ENCODE measurements around the gene MIA2. TPM values are rescaled to one million over a fixed set of nuclear protein-coding genes. Genes with fewer than 3 reads are reported as not detected.
"Not testable (repeated sequence)": the region's sequence is repeated elsewhere in the genome, so short reads cannot be mapped to it uniquely, and the experiment has no call there.

MIA2 gene
- total RNA-seq, 8 experiments from 2014 or later, result 8.2 to 28.5 (median 20.3) TPM

DNA sequence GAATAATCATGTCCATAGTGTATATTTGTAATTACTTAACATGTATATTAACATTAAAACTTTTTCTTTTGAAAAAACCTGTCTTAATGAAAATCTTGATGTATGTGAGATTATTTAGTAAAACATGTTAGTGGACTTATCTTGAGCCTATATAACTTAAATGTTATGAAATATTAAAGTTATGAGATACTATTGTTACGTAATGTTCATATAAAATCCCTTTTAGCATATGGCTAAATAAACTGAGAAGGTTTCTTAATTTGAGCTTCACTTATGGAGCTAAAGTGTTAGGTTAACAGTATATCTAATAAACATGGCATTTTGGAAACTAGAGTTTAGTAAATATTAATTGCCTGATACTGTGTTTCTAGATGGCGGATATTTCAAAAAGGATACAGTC lies 59.9 kb downstream of the MIA2 start:
- in situ Hi-C loops (cut with MboI; ENCODE audit: low pct_unique_long_range_greater_than_20kb in 2 of 9, low sequenced_read_pairs in 9 of 9, unreplicated experiment in 9 of 9), result no loop called here
- WGBS, 10 experiments, result 88 to 100% (median 100%) methylated on average over 1 to 2 of the region's 2 CpGs

GRCh38 chr14:39300389-39300788 lies 66.7 kb downstream of the MIA2 start:
- 67 to 100% (median 92%) methylated on average over 1 of the region's 3 CpGs; no CpG with 5 or more reads in 4 of the 10 experiments for WGBS, 10 experiments
- H3K4me3 ChIP-seq; H3K27ac ChIP-seq; in situ Hi-C loops (cut with MboI; ENCODE audit: low pct_unique_long_range_greater_than_20kb in 2 of 9, low sequenced_read_pairs in 9 of 9, unreplicated experiment in 9 of 9); ATAC-seq (replicated peaks in 6 of 8); H3K4me1 ChIP-seq (replicated peaks in 1 of 2): not testable (repeated sequence)

More for the DNA sequence above, 59.9 kb downstream of the MIA2 start:
- H3K4me1 ChIP-seq (replicated peaks in 1 of 2), result no peaks in the 10 kb centered on the region
- H3K4me3 ChIP-seq, result no peak overlapping the region
- no peak for ATAC-seq (replicated peaks in 6 of 8)
- no peak overlapping the region for H3K27ac ChIP-seq

DNA sequence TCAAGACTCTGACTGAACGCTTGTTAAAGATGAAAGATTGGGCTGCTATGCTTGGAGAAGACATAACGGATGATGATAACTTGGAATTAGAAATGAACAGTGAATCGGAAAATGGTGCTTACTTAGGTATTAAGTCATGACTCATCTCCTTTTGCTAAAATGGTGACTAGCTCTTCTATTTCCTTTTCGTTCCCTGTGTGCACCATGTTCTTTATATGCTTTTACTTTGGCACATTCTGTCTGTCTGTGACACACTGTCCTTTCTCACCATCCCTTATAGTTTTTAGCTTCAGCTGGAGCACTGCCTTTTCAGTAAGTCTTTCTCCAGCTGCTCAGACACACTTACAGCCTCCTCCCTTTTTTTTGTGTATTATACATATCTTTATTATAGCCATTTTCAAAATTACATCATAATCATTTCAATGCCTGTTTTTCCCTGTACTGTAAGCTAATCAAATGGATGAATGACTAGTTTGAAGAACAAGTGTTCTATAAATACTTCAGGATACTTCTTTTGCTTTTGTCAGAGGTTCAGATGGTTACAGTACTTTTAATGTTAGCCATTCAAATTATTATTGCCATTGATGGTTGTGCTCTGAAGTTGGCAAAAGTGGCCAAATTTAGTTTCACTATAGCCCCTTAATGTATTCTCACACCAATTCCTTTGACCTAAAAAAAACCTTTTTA lies 68.6 kb downstream of the MIA2 start:
- Histone ChIP-seq H3K27ac (no peak overlapping the region), H3K4me1 (replicated peaks in 1 of 2) (no peaks in the 10 kb centered on the region), H3K4me3 (no peak overlapping the region)
- in situ Hi-C loops (cut with MboI; ENCODE audit: low pct_unique_long_range_greater_than_20kb in 2 of 9, low sequenced_read_pairs in 9 of 9, unreplicated experiment in 9 of 9), result no loop called here
- WGBS, 10 experiments, result 80 to 100% (median 91%) methylated on average over 1 to 4 of the region's 4 CpGs; no CpG with 5 or more reads in 1 of the 10 experiments
- ATAC-seq (replicated peaks in 6 of 8), result no peak

DNA sequence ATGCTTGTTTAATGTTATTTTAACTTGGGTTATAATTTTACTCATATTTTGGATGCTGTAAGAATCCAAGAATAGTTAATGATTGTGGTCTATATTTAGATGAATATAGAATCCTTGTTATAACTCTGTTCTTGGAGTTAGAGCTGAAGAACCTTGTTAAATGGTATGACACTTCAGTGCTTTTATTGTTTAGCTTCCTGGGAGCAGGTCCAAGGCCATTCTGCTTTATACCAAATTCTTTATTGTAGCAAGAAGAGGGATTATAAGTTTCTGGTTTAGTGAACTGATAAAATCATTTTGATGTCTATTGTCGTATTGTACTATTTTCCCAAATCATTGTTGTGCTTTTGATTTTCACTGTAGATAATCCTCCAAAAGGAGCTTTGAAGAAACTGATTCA lies 69.4 kb downstream of the MIA2 start:
- ATAC-seq (replicated peaks in 6 of 8), result no peak
- Histone ChIP-seq H3K4me3 (no peak overlapping the region), H3K4me1 (replicated peaks in 1 of 2) (no peaks in the 10 kb centered on the region), H3K27ac (no peak overlapping the region)
- WGBS, 10 experiments, result 78 to 100% (median 100%) methylated on average over 1 of the region's 1 CpG; no CpG with 5 or more reads in 3 of the 10 experiments
- in situ Hi-C loops (cut with MboI; ENCODE audit: low pct_unique_long_range_greater_than_20kb in 2 of 9, low sequenced_read_pairs in 9 of 9, unreplicated experiment in 9 of 9), result no loop called here

GRCh38 chr14:39307815-39308214 lies 74.1 kb downstream of the MIA2 start:
- in situ Hi-C loops (cut with MboI; ENCODE audit: low pct_unique_long_range_greater_than_20kb in 2 of 9, low sequenced_read_pairs in 9 of 9, unreplicated experiment in 9 of 9), result no loop called here

DNA sequence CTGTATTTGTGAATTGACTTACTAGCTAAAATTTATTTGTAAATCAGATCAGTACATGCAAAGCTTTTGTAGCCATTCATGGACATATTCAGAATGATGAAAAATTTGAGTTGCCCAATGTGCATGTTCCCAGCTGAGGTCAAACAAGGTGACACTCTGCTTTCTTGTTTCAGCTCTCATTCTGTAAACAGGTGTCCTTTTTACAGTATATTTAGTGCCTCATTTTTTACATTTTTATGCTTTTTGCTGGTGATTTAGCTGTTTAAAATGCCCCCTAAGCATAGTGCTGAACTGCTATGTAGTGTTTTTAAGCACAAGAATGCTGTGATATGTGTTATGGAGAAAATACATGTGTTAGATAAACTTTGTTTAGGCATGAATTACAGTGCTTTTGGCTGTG lies 76.3 kb downstream of the MIA2 start:
- Histone ChIP-seq H3K4me1 (replicated peaks in 1 of 2) (no peaks in the 10 kb centered on the region), H3K27ac (no peak overlapping the region), H3K4me3 (no peak overlapping the region)
- peak in 1 of 8 experiments; percentile 60 for ATAC-seq (replicated peaks in 6 of 8)
- in situ Hi-C loops (cut with MboI; ENCODE audit: low pct_unique_long_range_greater_than_20kb in 2 of 9, low sequenced_read_pairs in 9 of 9, unreplicated experiment in 9 of 9), result no loop called here

More at GRCh38 chr14:39307815-39308214, 74.1 kb downstream of the MIA2 start:
- ATAC-seq (replicated peaks in 6 of 8), result no peak
- no peak overlapping the region for H3K4me3 ChIP-seq
- 81 to 100% (median 93%) methylated on average over 2 to 3 of the region's 3 CpGs; no CpG with 5 or more reads in 1 of the 10 experiments for WGBS, 10 experiments
- H3K4me1 ChIP-seq (replicated peaks in 1 of 2), result no peaks in the 10 kb centered on the region
- no peak overlapping the region for H3K27ac ChIP-seq

GRCh38 chr14:39315859-39316444 lies 82.2 kb downstream of the MIA2 start:
- Histone ChIP-seq H3K27ac (no peak overlapping the region), H3K4me3 (no peak overlapping the region), H3K4me1 (replicated peaks in 1 of 2) (no peaks in the 10 kb centered on the region)
- in situ Hi-C loops (cut with MboI; ENCODE audit: low pct_unique_long_range_greater_than_20kb in 2 of 9, low sequenced_read_pairs in 9 of 9, unreplicated experiment in 9 of 9), result no loop called here
- ATAC-seq (replicated peaks in 6 of 8), result no peak
- WGBS, 10 experiments, result 80 to 100% (median 87%) methylated on average over 1 of the region's 1 CpG; no CpG with 5 or more reads in 2 of the 10 experiments

- Histone ChIP-seq H3K4me3 (no peak overlapping the region), H3K27ac (no peak overlapping the region), H3K4me1 (replicated peaks in 1 of 2) (no peaks in the 10 kb centered on the region)
- 80 to 100% (median 96%) methylated on average over 1 to 6 of the region's 8 CpGs; no CpG with 5 or more reads in 1 of the 10 experiments for WGBS, 10 experiments
- in situ Hi-C loops (cut with MboI; ENCODE audit: low pct_unique_long_range_greater_than_20kb in 2 of 9, low sequenced_read_pairs in 9 of 9, unreplicated experiment in 9 of 9), result no loop called here
- no peak for ATAC-seq (replicated peaks in 6 of 8)
These were observed 83.3 kb downstream of the MIA2 start for GRCh38 chr14:39316830-39317553.

GRCh38 chr14:39318574-39318973 lies 84.9 kb downstream of the MIA2 start:
- H3K4me1 ChIP-seq (replicated peaks in 1 of 2), result no peaks in the 10 kb centered on the region
- H3K4me3 ChIP-seq, result no peak overlapping the region
- 90 to 100% (median 100%) methylated on average over 1 to 2 of the region's 2 CpGs for WGBS, 10 experiments
- H3K27ac ChIP-seq, result no peak overlapping the region
- no peak for ATAC-seq (replicated peaks in 6 of 8)
- in situ Hi-C loops (cut with MboI; ENCODE audit: low pct_unique_long_range_greater_than_20kb in 2 of 9, low sequenced_read_pairs in 9 of 9, unreplicated experiment in 9 of 9), result no loop called here

GRCh38 chr14:39319381-39319780 lies 85.7 kb downstream of the MIA2 start:
- ATAC-seq (replicated peaks in 6 of 8), result no peak
- in situ Hi-C loops (cut with MboI; ENCODE audit: low pct_unique_long_range_greater_than_20kb in 2 of 9, low sequenced_read_pairs in 9 of 9, unreplicated experiment in 9 of 9), result no loop called here
- no peaks in the 10 kb centered on the region for H3K4me1 ChIP-seq (replicated peaks in 1 of 2)
- no peak overlapping the region for H3K27ac ChIP-seq
- H3K4me3 ChIP-seq, result no peak overlapping the region

DNA sequence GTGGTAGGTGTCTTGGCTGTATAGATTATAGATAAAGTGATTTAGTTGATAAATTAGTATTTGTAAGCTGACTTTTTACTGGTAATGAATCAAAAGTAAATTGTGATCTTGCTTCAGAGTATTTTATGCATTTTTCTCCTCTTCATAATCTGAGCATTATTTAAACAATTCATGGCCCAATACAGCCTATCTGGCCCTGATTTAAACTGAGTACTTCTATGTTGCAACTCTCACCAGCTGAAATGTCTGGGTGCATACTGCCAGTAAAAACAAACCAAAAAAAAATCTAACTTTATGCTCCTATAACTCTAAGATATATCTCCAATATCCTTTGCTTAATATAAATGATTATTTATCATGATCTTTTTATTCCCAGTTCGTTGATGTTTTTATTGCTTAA lies 86.6 kb downstream of the MIA2 start:
- Histone ChIP-seq H3K27ac (no peak overlapping the region), H3K4me1 (replicated peaks in 1 of 2) (no peaks in the 10 kb centered on the region), H3K4me3 (no peak overlapping the region)
- ATAC-seq (replicated peaks in 6 of 8), result no peak
- WGBS, 10 experiments, result 83 to 100% (median 96%) methylated on average over 1 of the region's 1 CpG; no CpG with 5 or more reads in 2 of the 10 experiments
- in situ Hi-C loops (cut with MboI; ENCODE audit: low pct_unique_long_range_greater_than_20kb in 2 of 9, low sequenced_read_pairs in 9 of 9, unreplicated experiment in 9 of 9), result no loop called here

GRCh38 chr14:39322807-39323206 lies 89.1 kb downstream of the MIA2 start:
- Histone ChIP-seq H3K27ac (no peak overlapping the region), H3K4me1 (replicated peaks in 1 of 2) (no peaks in the 10 kb centered on the region), H3K4me3 (no peak overlapping the region)
- no peak for ATAC-seq (replicated peaks in 6 of 8)
- in situ Hi-C loops (cut with MboI; ENCODE audit: low pct_unique_long_range_greater_than_20kb in 2 of 9, low sequenced_read_pairs in 9 of 9, unreplicated experiment in 9 of 9), result no loop called here

GRCh38 chr14:39324097-39324496 lies 90.4 kb downstream of the MIA2 start:
- H3K27ac ChIP-seq, result no peak overlapping the region
- no peak overlapping the region for H3K4me3 ChIP-seq
- WGBS, 10 experiments, result 40 to 100% (median 89%) methylated on average over 1 to 2 of the region's 2 CpGs
- in situ Hi-C loops (cut with MboI; ENCODE audit: low pct_unique_long_range_greater_than_20kb in 2 of 9, low sequenced_read_pairs in 9 of 9, unreplicated experiment in 9 of 9), result no loop called here
- H3K4me1 ChIP-seq (replicated peaks in 1 of 2), result no peaks in the 10 kb centered on the region
- ATAC-seq (replicated peaks in 6 of 8), result no peak
